GM18502 (cell line): Measurements from ENCODE around the gene C9orf152.
A peak's percentile ranks its signal among the peaks of the same experiment; 100 is the strongest.
"Not testable (repeated sequence)": the region's sequence is repeated elsewhere in the genome, so short reads cannot be mapped to it uniquely, and the experiment has no call there.

Experiments
- ATAC-seq: cut with Tn5 transposase; IDR thresholded peaks from one replicate; pipeline ENCODE4 v1.9.1; 2021; ENCODE audit warnings: mild to moderate bottlenecking; ENCODE audit not compliant: unreplicated experiment, poor library complexity

C9orf152 gene

GRCh38 chr9:110208031-110208430, at the start of gene C9orf152:
C9orf152 (minus strand) TSS chr9:110208159; CDS start chr9:110207579, 580 bp downstream.
- no peak for ATAC-seq

GRCh38 chr9:110257097-110257841, 49.3 kb upstream of the C9orf152 start:
- ATAC-seq = peak; percentile 6

GRCh38 chr9:110256380-110257096, 48.6 kb upstream of the C9orf152 start, which contains the start of gene TXN:
TXN (minus strand) TSS chr9:110256507; CDS start chr9:110256435, 72 bp downstream.
- ATAC-seq = peak; percentile 72

- peak; percentile 21 for ATAC-seq
These were observed 47.8 kb upstream of the C9orf152 start for GRCh38 chr9:110255463-110256379.

- ATAC-seq = no peak
These were observed 47.1 kb upstream of the C9orf152 start for GRCh38 chr9:110255034-110255462.

GRCh38 chr9:110254500-110254899, 46.5 kb upstream of the C9orf152 start:
- ATAC-seq = no peak

GRCh38 chr9:110252509-110253139, 44.7 kb upstream of the C9orf152 start:
- no peak for ATAC-seq

- not testable (repeated sequence) for ATAC-seq
These were observed 43.8 kb upstream of the C9orf152 start for GRCh38 chr9:110251770-110252169.

- ATAC-seq = no peak
These were observed 43.3 kb upstream of the C9orf152 start for GRCh38 chr9:110251212-110251611.

- ATAC-seq = no peak
These were observed 41.6 kb upstream of the C9orf152 start for GRCh38 chr9:110249603-110250002.

GRCh38 chr9:110248361-110248760, 40.4 kb upstream of the C9orf152 start:
- no peak for ATAC-seq

GRCh38 chr9:110246214-110246613, 38.3 kb upstream of the C9orf152 start:
- no peak for ATAC-seq

GRCh38 chr9:110244616-110245015, 36.7 kb upstream of the C9orf152 start:
- ATAC-seq = no peak

GRCh38 chr9:110241858-110242321, 33.9 kb upstream of the C9orf152 start:
- no peak for ATAC-seq

- no peak for ATAC-seq
These were observed 33.4 kb upstream of the C9orf152 start for GRCh38 chr9:110241260-110241857.

- no peak for ATAC-seq
These were observed 32.2 kb upstream of the C9orf152 start for GRCh38 chr9:110240198-110240597.

GRCh38 chr9:110228321-110228720, 20.4 kb upstream of the C9orf152 start:
- ATAC-seq = no peak

- ATAC-seq = no peak
These were observed 16.6 kb upstream of the C9orf152 start for GRCh38 chr9:110224583-110224982.

- ATAC-seq = no peak
These were observed 12.8 kb upstream of the C9orf152 start for GRCh38 chr9:110220809-110221208.
